C4-2B (cell line): ENCODE data around the gene EMILIN1.

Experiments
- ZFX ChIP-seq: fragments of 450-650 bp; IDR thresholded peaks from 2 replicates; pipeline ENCODE4 v1.6.1; 2017
- TF ChIP-seq, protein P1 (sequence below): fragments of 450-650 bp; conservative IDR thresholded peaks from 2 replicates; pipeline ENCODE4 v1.5.1; 2017; ENCODE audit warnings: mild to moderate bottlenecking

DNA sequence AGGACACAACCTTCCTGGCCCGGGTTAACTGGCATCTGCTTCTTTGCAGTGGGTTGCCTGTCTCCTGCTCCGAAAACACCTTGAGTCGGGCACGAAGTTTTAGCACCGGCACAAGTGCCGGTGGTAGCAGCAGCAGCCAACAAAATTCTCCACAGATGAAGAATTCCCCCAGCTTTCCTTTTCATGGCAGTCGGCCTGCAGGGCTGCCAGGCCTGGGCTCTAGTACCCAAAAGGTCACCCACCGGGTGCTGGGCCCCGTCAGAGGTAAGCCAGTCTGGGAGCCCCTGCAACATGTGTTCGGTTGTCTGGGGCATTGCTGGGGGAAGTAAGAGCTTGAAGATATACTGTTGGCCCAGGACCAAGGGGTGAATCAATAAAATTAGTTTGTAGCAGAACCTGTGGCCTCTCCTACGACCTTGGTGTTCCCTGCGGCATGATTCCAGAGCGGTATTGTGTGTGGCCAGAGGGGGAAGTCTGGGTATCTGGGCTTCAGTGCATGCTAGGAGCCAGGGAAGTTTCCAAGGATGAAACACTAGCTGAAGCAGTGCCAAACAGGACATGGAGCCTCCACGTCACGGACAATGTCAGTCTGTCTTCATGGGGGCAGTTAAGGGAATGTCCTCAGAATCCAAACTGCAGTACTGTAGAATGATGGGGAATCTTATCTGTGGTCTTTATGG is 19.1 kb upstream of the EMILIN1 start:
- TF ChIP-seq, protein P1, sequence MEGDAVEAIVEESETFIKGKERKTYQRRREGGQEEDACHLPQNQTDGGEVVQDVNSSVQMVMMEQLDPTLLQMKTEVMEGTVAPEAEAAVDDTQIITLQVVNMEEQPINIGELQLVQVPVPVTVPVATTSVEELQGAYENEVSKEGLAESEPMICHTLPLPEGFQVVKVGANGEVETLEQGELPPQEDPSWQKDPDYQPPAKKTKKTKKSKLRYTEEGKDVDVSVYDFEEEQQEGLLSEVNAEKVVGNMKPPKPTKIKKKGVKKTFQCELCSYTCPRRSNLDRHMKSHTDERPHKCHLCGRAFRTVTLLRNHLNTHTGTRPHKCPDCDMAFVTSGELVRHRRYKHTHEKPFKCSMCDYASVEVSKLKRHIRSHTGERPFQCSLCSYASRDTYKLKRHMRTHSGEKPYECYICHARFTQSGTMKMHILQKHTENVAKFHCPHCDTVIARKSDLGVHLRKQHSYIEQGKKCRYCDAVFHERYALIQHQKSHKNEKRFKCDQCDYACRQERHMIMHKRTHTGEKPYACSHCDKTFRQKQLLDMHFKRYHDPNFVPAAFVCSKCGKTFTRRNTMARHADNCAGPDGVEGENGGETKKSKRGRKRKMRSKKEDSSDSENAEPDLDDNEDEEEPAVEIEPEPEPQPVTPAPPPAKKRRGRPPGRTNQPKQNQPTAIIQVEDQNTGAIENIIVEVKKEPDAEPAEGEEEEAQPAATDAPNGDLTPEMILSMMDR = no peak
- TF ChIP-seq ZFX = no peak
